ENCODE measurements around the gene LANCL2.
"Not testable (repeated sequence)": the region's sequence is repeated elsewhere in the genome, so short reads cannot be mapped to it uniquely, and the experiment has no call there.

The LANCL2 gene

DNA sequence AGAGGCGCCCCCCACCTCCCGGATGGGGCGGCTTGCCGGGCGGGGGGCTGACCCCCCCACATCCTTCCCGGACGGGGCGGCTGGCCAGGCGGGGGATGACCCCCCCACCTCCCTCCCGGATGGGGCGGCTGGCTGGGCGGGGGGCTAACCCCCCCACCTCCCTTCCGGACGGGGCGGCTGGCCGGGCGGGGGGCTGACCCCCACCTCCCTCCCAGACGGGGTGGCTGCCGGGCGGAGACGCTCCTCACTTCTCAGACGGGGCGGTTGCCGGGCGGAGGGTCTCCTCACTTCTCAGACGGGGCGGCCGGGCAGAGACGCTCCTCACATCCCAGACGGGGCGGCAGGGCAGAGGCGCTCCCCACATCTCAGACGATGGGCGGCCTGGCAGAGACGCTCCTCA lies 37.4 kb downstream of the LANCL2 start:
- not testable (repeated sequence) for DNase-seq (ENCODE audit: low read depth in 3 of 3)

DNA sequence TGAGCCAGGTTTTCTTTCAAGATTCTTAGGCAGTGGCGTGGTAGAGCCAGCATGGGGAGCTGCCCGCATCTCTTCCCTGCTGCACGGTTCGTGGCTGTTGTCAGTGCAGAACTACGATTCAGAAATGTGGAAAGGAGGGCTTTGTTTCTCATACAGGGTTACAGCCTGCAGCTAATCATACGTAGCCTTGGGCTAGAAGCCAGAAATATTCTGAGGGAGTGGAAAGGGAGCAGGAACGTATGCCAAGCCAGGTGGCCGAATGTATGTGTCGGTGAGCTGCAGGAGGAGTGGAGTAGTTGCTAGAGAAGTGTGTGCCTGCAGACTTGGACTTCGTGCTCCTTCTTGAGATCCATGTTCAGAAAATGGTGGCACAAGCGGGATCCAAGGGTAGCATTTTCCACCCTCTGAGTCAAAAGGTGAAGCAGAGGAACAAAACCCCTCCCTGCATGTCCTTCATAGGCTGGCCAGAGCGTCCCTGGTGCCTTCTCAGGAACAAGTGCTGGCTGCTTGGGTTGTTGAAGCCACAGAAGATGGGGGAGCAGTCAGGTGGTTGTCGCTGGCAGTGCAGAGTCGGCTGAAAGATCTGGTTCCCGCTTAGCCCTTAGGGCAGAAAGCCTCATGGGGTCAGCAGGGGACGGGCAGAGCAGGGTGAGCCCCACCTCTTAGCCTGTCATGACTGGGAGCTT lies 40.9 kb downstream of the LANCL2 start:
- no peak for DNase-seq (ENCODE audit: low read depth in 3 of 3)

DNA sequence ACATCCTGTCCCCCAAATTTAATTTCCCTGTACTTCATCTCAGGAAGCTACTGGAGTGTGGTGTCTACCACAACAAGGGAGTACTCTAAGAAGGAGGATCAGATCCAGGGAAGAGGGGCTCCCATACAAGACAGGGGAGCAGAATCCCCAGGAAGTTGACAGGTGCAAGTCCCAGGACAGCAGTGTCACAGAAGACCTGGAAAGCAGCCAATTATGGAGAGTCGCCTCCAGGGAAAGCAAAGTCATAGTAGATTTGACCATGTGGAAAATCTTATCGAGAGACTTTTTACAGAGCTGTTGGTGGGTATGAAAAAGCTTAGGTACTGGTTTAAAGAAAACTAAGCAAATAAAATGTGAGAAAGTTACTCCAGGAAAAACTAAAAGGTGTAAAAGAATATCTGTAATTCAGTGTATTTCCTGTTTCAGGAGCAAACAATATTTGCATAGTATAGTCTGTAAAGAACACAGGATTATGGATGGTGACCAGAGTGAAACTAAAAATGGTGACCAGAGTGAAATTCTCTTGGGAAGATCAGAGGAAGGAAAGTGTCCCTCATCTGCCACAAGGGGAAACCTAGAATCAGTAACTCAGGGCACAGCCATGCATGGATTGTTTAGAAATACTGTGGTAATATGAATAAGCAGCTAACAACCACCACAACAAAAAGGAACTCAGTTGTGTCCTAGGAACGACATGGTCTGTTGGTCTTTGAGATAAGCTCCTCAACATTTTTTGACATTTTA lies 44.5 kb downstream of the LANCL2 start:
- no peak for DNase-seq (ENCODE audit: low read depth in 3 of 3)

DNA sequence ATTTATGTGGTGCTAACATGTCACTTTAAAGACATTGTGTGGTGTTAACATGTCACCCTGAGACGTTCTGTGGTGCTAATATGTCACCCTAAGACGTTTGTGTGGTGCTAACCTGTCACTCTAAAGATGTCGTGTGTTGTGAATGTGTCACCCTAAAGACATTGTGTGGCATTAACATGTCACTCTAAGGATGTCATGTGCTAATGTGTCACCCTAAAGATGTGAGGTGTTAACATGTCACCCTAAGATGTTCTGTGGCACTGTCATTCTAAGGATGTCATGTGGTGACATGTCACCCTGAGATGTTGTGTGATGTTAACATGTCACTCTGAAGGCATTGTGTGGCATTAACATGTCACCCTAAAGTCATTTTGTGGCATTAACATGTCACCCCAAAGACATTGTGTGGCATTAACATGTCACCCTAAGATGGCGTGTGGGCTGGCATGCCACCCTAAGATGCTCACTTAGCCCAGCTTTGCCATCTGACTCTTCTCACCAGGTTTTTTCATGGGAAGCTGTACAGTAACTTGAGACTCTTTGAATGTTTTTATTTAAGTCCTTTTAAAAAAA lies 45.6 kb downstream of the LANCL2 start:
- no peak for DNase-seq (ENCODE audit: low read depth in 3 of 3)

DNA sequence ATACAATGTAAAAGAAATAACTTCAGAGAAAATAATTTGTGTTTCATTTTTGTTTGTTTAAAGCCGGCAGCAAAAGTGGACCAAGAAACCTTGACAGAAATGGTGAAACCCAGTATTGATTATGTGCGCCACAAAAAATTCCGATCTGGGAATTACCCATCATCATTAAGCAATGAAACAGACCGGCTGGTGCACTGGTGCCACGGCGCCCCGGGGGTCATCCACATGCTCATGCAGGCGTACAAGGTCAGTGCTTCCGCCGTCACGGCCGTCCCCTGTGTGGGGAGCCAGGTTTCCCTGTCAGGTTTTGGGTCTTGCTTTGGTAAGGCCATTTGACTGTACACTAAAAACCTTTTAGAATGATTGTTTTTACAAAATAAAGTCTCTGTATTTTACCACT lies 46.7 kb downstream of the LANCL2 start:
- no peak for DNase-seq (ENCODE audit: low read depth in 3 of 3)

DNA sequence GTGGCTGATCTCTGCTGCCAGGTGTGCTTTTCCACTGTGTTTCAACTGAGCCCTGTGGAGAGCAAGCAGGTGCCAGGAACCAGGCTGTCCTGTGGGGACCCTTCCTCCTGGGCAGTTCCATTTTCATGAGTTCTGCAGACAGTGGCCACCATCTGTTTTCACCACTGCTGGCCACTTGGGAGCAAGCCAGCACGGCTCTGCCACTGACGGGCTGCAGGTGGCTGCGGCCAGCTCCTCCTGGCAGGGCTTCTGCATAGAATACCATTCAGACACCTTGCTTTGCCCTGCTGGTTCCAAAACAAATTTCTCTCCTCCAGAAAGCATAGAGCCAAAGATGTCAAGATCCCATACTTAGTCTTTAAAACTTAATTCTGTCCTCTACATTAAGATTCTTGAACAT lies 48.3 kb downstream of the LANCL2 start:
- DNase-seq (ENCODE audit: low read depth in 3 of 3): no peak

DNA sequence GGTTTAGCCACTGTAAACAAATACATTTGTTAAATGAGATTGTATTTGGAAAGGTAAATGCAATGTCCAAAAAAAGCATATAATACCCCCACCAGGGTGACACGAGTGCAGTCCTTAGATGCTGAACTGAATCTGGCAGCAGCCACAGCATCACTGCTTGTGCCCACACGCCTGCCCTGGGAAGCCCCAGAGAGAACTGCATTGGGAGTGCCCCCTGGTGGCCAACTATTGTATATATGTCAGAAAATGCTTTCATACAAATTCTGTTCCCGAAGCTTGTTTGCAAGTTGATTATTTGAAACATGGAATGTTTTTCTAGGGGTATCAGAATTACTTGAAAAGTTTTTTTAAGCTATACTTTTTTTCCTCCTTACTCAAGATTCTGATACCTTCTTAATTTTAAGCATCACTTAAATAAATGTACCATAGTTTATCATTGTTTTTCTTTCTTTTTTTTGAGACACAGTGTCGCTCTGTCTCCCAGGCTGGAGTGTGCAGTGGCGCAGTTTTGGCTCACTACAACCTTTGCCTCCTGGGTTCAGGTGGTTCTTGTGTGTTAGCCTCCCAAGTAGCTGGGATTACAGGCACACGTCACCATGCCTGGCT lies 50.1 kb downstream of the LANCL2 start:
- DNase-seq (ENCODE audit: low read depth in 3 of 3): peak; percentile 70 to 79 (median 77)

DNA sequence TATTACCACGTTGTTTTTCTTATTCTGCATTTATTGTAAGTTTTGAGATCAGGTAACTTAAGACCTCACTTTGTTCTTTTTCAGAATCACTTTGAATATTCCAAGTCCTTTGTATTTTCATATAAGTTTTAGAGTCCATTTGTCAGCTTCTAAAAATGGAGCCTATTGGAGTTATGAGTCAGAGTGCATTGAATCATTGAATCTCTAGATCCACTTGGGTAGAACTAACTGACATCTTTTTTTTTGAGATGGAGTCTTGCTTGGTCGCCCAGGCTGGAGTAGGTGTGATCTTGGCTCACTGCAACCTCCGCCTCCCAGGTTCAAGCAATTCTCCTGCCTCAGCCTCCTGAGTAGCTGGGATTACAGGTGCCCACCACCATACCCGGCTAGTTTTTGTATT lies 52.3 kb downstream of the LANCL2 start:
- DNase-seq (ENCODE audit: low read depth in 3 of 3): not testable (repeated sequence)

DNA sequence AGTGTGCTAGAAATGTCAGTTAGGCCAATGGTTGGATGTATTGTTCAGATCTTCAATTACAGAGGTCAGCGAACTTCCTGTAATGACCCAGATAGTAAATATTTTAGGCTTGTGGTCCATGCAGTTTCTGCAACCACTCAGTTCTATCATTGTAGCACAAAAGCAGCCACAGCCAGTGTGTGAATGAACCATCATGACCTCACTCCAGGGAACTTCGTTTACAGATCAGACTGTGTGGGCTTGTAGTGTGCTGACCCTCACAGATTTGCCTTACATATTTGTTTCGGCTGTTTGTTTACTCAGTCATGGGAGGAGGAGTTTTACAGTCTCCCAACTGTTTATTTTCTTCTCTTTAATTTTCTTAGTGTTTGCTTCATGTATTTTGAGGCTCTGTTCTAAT lies 55.4 kb downstream of the LANCL2 start:
- DNase-seq (ENCODE audit: low read depth in 3 of 3): no peak

DNA sequence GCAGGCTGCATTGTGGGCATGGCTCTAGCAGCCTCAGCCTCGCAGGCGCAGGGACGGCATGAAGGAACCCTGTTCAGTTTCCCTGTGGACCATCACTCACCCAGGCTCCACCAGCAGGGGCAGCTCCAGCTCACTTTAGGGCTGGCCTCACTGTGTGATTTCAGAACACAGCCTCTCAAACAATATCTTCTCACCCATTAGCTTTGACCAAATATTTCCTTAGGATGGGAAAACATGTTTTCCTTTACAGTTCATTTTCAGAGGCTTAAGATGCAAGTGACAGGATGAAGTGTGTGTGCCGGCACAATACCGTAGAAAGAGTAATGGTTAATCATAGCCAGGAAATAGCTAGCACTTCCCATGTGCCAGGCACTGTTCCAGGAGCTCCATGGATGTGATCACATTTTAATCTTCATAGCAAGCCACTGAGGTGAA lies 58.2 kb downstream of the LANCL2 start:
- DNase-seq (ENCODE audit: low read depth in 3 of 3): no peak

DNA sequence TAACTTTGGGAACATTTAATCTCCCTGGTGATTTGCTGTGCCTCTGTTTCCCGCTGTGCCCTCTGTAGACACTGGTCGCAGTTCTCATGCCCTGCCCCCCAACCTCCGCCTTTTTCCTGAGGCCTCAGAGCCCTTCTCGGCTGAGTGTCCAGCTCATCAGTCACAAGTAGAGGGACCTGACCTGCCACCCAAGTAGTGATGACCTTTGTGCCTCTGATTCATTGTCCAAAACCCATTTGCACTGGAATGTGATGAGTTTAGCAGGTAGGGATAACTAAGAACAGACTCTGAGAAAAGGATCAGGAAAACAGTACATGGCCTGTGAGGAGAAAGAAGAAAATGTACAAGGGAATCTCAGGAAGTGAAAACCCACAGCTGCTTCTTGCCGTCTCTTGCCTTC lies 58.8 kb downstream of the LANCL2 start:
- no peak for DNase-seq (ENCODE audit: low read depth in 3 of 3)

DNA sequence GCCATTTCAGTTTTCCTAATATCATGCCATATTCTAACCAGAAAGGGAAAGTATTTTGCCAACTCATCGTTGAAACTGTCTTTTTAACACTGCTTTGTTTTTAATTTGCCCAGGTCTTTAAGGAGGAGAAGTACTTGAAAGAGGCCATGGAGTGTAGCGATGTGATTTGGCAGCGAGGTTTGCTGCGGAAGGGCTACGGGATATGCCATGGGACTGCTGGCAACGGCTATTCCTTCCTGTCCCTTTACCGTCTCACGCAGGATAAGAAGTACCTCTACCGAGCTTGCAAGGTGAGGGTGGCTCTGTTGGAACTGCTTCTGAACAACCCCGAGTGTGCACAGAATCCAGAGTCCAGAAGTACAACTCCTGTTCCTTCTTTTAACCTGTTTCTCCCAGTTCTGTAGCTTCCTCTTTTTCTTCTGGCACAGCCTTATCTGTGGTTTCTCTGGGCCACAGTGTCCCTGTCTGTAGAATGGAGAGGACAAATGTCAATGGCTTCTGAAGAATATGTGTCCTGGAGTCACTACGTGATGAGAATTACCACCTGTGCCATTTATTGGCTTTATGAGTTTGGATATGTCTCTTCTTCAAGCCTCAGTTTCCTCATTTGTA lies 60.1 kb downstream of the LANCL2 start:
- DNase-seq (ENCODE audit: low read depth in 3 of 3): no peak

DNA sequence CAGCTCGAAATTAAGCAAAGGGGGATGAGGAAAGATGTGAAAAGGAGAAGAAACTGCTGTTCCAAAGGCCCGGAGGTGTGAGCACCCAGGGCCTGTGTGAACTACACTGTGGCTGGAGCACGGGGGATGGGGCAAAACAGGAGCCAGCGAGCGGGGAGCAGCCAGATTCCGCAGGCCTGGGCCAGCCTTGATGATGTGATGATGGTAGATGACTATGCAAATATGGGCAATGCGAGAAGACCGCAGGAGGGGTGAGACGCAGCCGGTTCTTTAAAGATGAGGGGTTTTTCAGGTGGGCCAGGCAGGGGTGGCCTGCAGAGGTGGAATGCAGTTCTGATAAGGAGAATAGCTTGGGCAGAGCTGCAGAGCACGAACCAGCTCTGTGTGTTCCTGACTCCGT lies 61.5 kb downstream of the LANCL2 start:
- no peak for DNase-seq (ENCODE audit: low read depth in 3 of 3)

DNA sequence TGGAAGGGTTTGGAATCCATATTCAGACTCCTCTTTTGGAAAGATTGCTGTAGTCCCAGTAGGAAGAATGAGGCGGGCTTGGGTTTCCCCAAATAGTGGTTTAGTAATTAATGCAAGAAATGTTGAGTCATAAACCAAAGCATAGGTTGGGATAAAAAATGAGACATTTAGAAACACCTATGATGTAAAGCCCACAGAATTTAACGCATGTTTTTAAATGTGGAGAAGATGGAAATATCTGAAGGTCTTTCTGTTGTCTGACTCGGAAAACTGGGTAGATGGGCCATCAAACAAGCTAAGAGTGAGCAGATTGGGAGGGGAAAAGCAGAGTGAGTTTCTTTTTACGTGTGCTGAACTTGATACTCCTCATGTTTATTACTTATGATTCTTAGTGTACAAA lies 62.2 kb downstream of the LANCL2 start:
- DNase-seq (ENCODE audit: low read depth in 3 of 3): no peak

DNA sequence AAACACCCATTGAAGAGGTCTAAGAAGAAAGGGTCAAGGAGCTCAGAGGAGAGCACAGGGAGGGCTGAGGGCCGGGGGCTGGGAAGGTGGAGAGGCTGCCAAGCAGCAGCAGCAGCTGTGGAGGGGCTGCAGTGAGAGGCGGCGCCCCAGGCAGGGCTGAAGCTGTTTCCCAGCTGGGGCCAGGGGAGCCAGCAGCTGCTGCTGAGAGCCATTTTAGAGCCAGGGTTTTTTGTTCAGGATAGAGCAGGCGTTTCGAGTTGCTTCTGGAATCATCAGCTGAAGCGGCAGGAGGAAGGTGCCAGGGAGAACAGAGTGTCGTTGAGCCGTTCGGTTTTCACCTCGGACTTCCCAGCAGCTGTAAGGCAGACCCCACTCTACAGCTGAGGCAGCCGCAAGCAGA lies 62.7 kb downstream of the LANCL2 start:
- DNase-seq (ENCODE audit: low read depth in 3 of 3): no peak

DNA sequence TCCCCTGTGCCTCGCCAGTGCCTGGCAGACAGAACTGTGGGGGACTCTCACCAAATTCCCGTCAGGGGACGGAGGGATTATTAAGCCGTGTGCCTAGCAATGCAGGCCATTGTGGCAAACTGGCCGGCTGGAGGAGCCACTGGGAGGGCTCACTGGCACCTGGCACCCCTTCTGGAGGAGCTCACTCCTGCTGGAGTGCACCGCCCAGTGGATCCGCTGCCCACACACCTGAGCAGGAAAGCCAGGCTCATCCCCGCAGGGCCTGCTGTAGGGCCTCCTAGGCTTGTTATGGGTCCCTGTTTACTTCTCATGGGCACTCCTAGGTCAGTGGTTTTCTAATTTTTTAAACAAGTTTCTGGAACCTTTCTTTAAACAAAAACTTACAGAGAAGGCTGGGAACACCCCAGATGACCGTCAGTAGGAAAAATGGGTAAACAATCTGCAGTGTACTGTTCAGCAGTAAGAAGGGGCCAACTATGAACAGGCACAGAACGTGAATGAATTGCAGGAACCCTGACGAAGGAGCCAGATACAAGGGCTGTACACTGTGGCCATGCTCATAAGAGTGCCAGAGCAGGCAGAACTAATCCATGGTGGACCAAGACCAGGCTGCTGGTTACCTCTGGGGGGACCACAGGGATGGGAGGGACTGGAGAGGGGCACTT lies 64.8 kb downstream of the LANCL2 start:
- DNase-seq (ENCODE audit: low read depth in 3 of 3): no peak

DNA sequence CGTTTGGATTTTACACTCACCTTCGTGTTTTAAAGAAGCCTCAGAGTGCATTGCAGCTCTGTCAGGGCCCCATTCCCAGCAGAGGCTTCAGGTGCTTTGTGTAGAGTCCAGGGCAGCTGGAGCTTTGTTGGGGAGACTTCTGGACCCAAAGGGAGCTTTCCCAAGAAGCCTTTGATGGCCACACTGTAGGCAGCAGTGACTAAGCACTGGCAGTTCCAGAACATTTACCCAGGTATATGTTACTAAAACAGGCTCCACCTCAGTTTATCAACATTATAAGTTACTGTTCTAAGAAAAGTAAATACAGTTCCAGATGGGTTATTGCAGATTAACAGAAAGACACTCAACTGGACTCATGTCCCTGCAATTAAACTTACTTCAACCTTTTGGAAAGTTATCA lies 66.8 kb downstream of the LANCL2 start:
- DNase-seq (ENCODE audit: low read depth in 3 of 3): no peak

DNA sequence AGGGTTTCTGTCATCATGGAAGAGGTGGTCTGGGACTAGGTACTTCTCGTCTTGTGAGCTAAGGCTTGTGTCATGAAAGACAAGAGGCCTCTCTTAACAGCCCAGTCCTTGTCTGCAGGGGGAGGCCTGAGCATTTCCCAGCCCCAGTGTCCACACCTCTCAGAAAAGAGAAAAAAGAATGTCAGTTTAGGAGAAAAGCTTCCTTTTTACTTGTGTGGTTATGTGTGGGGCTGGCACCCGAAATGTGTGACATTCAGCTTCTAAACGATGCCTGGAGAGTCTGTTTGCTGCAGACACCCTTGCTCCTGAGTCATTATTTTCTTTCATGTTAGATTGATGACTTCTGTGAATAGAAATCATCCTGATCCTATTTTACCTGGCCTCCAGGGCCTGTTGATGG lies 67.4 kb downstream of the LANCL2 start:
- no peak for DNase-seq (ENCODE audit: low read depth in 3 of 3)

DNA sequence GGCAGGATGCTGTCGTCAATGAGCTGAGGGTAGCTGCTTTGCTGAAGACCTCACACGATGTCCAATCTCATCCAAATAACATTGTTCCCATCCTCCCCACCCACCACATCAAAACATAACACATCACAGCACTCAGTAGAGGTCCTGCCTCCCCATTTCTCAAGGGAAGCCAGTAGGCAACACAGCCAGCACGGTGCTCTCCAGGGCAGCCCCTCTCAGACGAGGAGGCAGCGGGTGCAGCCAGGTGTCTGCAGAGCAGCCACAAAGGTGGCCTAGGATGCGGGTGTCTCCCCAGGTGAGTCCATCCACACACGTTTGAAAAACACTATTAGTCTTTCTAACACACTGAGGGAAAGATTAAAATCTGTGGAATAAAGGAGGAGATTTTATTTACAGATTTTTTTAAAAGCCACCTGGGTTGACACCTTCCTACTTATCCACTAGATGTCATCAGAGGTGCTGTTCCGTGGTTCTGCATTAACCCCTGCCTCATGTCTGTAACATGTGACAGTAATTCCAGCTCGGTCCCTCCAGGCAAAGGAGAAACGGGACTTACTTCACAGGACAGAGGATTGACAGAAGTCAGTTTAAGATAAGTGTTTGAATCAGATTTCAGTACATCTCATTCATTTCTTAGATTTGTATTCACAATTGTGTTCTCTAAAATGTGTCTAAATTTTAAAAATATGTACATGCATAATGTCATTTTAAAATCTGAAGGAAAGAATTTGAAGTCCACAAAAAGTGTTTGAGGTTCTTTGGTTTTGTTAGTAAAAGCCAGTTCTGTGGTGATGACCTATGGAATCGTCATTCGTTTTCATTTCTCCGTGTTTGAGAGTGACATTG lies 68.0 kb downstream of the LANCL2 start:
- no peak for DNase-seq (ENCODE audit: low read depth in 3 of 3)

DNA sequence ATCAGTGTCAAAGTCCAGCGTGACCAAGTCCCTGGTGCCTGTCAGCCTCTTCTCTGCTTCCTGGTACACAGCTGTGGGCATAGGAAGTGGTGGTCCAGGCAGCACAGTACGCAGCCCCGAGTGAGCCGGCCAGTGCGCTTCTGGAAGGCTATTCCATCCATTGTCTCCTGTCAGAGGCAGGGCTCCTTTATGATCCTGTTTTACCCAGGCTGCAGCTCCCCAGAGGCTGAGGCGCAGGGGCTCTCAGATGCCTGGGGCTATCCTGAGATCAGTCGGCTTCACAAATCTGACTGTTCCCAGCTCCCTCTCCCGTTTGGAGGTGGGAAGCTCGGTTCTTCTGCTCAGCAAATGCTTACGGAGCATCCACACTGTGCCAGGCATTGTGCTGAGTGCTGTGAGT lies 70.3 kb downstream of the LANCL2 start:
- no peak for DNase-seq (ENCODE audit: low read depth in 3 of 3)

DNA sequence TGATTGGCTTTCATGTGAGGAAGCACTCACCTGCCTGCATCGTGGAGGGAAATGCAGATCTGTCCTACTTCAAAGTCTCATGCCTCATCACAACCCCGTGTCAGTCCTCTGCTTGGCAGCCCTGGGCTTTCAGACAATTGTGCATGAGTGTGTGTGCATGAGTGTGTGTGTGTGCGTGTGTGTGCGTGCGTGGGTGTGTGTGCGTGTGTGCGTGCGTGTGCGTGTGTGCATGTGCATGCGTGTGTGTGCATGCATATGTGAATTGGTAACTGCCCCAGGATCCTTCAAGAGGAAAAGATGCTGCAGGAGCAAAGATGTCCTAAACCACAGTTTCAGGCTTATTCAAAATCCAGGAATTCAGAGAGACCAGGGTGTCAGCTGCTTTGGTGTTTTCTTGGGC lies 71.3 kb downstream of the LANCL2 start:
- no peak for DNase-seq (ENCODE audit: low read depth in 3 of 3)

All from stimulated activated CD4-positive, alpha-beta T cell treated with anti-CD3 and anti-CD28 coated beads, TNF-alpha, amount 100 ng/mL, for 48 hours (primary cell).